DMS53 (cell line): ENCODE results near the gene RBKS.
"Not testable (repeated sequence)": the region's sequence is repeated elsewhere in the genome, so short reads cannot be mapped to it uniquely, and the experiment has no call there.

Source experiments
- DNase-seq: peaks from one replicate; lab custom pipeline; 2025; lab: John Stamatoyannopoulos, UW

Gene RBKS

DNA sequence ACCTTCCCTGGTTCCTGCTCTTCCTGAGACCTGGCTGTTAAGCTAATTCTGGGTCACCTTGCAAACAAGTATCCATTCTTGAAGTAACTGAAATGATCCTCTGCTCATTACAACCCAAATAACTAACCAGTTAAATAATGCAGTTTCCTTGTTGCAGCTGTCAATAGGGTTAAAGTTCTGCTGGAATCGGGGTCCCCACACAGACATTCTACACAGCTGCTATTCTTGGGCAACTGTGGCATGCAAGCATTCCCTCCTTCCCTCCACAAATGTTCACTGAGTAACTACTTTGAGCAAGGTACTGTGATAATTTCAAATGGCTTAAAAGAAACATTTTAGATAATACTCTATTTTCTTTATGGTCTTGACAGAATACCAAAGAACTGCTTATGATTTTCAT lies 17.1 kb downstream of the RBKS start:
- DNase-seq: no peak

DNA sequence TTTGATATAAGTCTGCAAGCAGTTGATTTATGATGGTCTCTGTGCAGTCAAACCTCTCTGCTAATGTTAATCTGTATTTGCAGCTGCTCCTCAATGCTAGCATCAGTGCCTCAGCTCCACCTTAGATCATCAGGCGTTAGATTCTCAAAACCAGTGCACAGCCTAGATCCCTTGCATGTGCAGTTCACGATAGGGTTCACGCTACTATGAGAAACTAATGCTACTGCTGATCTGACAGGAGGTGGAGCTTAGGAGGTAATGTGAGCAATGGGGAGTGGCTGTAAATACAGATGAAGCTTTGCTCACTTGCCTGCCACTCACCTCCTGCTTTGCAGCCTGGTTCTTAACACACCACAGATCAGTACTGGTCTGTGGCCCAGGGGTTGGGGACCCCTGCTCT lies 18.4 kb downstream of the RBKS start:
- DNase-seq: no peak

DNA sequence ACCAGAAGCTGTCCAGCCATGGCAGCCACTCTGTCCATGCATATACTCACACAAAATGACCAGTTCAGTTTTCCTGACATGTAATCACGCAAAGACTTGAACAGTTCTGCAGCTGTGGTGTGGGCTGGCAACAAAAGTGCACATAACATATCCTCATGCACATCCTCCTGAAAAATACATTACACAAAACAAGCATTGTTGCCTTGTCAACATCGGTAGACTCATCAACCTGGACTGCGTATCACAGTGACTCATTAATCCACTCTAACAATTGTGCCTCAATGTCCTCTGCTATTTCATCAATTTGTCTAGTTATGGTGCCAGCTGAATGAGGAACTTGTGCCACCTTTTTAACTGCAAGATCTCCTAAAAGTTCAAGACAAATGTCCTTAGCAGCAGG lies 19.5 kb downstream of the RBKS start:
- DNase-seq: peak; percentile 6

- no peak for DNase-seq
Observed at GRCh38 chr2:27869763-27870162, 20.4 kb downstream of the RBKS start.

DNA sequence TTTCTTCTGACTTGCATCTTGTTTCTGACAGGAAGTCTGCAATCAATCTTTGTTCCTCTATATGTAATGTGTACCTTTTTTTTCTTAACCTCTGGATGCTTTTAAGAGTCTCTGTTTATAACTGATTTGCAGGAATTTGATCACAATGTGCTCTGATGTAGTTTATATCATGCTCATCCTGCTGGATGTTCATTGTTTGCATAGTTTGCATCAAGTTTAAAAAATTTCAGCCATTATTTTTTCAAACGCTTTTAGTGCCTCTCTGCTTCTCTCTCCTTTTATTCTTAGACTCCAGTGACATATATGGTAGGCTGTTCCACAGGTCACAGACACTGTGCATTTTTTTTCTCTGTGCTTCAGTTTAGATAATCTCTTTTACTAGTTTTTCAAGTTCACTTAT lies 23.9 kb downstream of the RBKS start:
- no peak for DNase-seq

DNA sequence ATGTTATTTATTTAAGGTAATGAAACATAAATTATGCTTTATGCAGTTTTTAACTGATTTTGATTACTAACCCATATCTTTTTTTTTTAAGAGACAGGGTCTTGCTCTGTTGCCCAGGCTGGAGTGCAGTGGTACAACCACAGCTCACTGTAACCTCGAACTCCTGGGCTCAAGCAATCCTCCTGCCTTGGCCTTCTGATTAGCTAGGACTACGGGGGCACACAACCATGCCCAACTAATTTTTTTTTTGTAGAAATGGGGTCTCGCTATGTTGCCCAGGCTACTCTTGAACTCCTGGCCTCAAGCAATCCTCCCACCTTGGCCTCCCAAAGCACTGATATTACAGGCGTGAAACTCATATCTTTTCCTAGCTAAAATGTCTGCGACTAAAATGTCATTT lies 26.2 kb downstream of the RBKS start:
- not testable (repeated sequence) for DNase-seq

DNA sequence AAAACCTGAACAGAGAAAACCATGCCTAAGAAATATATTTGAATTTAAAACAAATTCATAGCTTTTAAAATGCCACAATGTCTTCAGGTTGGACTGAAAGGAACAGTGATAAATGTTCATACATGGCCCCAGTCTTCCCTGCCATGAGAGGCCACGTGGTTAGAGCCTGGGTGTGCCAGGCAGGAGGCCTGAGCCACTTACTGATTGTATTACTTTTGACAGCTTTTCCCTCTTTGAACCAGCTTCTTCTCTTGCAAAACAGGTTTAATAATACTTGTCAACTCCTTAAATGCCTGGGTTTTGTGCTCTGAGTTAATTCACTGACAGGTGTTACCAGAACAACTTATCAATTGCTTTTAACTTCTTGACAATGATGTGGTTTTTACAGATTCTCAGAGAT lies 27.0 kb downstream of the RBKS start:
- DNase-seq: no peak

DNA sequence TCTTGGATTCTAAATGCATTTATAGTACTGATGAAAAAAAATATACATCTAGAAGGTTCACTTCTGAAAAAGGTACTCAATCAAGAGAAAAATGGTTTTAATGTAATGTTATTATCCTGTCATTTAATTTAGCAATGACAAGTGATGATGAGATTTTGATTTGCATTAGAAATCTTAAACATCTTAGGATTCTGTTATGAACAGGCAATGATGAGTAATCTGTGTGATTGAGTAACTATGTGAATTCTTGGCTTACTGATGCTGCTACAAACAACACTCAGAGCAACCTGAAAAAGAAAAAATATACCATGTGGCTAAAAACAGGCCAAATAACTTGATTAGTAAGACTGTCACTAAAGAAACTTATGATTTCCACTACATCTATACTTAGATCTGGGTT lies 30.1 kb downstream of the RBKS start:
- DNase-seq: no peak

GRCh38 chr2:27857417-27858172 lies 32.6 kb downstream of the RBKS start:
- no peak for DNase-seq

DNA sequence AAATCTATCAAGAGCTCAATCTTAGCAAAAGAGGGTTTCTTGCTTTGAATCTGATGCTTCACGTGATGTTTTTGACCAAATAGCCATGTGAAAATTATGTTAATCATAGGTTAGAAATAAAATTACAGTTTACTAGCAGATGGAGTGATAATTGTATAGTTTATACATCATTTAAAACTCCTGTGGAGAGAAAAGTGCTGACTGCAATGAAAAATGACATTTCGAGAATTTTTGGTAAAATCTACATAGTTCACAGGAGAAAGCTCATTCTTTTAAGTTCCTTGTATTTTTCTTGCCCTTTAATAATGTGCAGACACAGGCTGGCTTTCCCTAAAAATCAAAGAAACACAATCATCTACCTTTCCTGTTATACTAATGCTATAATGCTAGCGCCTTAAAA lies 33.2 kb downstream of the RBKS start:
- DNase-seq: no peak

DNA sequence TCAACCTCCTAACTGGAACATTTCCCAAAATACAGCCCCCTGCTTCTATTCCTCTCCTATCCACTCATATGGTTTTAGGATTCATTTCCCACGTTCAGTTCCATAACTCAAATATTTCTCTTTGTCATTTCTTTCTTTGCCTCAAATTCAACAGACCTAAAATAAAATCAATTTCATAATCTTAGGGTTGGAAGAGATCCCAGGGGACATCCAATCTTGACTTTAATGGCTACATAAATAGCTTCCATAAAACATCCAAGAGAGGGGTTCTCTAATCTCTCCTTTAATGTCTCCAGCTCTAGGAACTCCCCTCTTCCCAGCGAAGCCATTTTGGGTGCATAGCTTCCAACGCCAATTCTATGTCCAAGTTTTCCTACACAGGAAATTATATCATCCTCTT lies 33.8 kb downstream of the RBKS start:
- no peak for DNase-seq

- DNase-seq: peak; percentile 66
Observed at GRCh38 chr2:27855476-27855875, 34.7 kb downstream of the RBKS start.

- no peak for DNase-seq
Observed at GRCh38 chr2:27854229-27854862, 35.8 kb downstream of the RBKS start.

DNA sequence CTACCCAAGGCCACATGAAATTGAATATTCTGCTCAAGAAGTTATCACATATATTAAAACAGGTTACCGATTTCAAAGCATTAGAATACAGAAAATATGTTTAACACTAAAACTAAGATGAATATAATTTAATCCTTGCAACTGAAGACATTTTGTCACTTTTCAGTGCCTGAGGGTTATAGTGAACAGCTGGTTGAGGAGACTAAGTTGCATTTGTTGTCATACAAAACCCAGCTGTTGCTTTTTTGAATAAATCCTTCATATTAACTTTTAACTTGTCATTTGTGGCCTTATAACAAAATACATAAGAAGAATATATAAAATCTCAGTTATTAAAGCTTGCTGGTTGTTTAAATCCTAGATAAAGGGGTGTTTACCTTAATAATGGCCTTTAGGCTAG lies 37.5 kb downstream of the RBKS start:
- no peak for DNase-seq

- DNase-seq: no peak
Observed at GRCh38 chr2:27849558-27850205, 40.5 kb downstream of the RBKS start.

DNA sequence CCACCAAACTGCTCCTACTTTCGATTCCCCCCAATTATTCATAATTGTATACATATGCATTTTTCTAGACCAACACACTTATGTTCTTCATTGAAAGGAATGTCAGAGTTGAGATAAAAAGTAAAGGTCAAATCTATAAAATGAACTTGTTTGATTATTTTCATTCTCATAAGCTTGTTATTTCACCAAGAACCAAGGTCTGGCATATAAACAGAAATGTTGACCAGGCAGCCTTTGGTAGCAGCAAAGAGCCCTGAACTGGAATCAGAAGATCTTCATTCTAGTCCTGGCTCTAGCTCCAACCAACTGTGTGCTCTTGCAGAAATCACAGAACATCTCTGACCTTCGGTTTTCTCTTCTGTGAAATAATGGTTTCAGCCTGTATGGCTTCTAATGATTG lies 42.9 kb downstream of the RBKS start:
- no peak for DNase-seq

DNA sequence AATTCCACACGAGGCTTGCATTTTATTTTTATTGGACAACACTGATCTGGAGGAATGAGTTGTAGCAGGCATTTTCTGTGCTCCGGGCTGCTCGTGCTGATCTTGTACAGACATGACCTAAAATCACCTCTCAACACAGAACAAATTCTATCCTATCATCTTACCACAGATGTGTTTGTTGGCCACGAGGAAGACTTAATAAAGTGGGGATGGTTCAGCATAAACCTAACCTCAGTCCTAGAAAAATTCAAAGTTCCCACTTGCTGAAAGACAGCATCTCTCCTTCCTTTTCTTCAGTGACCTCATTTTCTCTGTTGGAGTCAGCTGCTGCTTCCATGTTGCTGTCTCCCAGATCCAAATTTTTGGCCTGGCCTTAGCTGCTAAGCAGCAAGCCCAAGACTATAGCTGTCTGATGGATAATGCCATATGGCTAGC lies 45.3 kb downstream of the RBKS start:
- no peak for DNase-seq

GRCh38 chr2:27843992-27844391 lies 46.2 kb downstream of the RBKS start:
- DNase-seq: no peak

GRCh38 chr2:27842894-27843293 lies 47.3 kb downstream of the RBKS start:
- no peak for DNase-seq

DNA sequence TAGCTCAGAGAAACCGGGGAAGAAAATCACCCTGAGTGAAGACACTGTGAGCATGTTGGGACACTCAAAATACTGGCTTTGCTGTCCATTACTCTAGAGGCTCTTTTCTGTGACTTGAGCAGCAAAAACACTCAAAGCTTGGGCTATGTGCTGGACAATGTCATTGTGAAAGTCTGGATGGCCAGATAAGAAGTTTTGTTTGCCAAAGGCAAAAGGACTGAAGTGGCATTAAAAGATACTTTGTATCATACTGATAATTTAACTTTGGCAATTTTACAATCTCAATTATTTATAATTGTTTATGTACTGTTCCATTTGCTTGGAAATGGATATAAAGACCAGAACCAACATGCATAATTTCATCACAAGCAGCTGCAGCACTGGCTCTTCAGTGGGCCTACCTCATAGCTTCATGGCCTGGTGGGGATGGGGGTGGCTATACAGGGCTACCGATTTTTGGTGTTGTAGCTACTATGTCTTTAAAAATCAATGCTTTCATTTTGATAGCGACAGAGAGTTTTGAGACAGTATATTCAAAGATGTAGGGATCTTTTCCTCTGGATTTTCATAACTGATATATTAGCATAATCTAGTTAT lies 51.1 kb downstream of the RBKS start:
- no peak for DNase-seq

DNA sequence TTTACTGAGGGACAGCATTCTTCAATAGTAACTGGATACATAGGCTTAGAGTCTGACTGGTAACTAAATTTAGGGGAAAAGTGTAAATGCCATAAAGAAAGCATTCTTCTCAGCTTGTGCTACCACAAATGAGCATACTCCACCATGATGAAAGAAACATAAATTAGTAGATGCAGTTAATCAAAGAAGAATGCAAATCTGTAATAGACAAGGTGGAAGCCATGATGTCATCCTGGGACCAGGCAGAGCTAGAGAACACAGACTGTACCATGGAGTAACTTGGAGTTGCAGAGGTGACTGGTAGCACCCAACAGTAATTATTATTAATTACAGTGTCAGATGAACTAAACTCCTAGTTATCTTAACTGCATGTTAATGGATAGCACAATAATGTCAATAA lies 51.7 kb downstream of the RBKS start:
- no peak for DNase-seq

GRCh38 chr2:27833931-27834330 lies 56.3 kb downstream of the RBKS start:
- no peak for DNase-seq

DNA sequence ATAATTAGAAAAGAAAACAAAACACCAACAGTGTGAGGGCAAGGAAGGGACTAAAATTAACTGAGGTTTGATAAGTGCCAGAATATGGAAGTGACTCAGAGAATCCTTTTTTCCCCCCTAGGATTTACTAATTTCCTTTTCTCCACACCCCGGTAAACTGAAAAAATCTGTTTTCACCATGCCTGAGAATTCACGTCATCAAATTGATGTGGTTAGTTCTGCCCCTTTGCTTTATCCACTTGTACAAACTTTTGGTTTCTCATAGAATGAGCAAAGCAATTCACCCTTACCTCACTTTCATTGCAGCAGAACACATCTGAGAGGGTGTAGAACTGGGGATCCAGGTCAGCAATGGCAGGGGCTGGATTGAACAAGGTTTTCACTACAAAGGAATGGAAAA lies 57.8 kb downstream of the RBKS start:
- DNase-seq: no peak
